Measurements from ENCODE around the gene ATF3.

ATF3 gene, protein sequence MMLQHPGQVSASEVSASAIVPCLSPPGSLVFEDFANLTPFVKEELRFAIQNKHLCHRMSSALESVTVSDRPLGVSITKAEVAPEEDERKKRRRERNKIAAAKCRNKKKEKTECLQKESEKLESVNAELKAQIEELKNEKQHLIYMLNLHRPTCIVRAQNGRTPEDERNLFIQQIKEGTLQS

GRCh38 chr1:212608392-212608958 lies at the start of gene ATF3:
TSS of gene ATF3 (plus strand) at chr1:212608761. CDS start at chr1:212615022, 6,261 bp downstream.
- POLR2A ChIA-PET = interaction anchor here (0.5 to 2.3 kb wide), 63 partner anchors 9 to 1717 kb away, joined by 3 to 34 read pairs (median 4); partner anchors contain the start of genes DTL, FLVCR1, INTS7 and NSL1
- no peak for TF ChIP-seq CTCF (IDR thresholded peaks at IDR 0.05; ENCODE audit: control extremely low read depth, extremely low read depth, low read depth, missing control alignments)
- DNase-seq (ENCODE audit: extremely low spot score) = peak; percentile 95
- CTCF ChIA-PET = interaction anchor here (0.6 to 2.8 kb wide), 8 partner anchors 9 to 153 kb away, joined by 3 to 10 read pairs (median 4); no protein-coding TSS in a partner anchor

DNA sequence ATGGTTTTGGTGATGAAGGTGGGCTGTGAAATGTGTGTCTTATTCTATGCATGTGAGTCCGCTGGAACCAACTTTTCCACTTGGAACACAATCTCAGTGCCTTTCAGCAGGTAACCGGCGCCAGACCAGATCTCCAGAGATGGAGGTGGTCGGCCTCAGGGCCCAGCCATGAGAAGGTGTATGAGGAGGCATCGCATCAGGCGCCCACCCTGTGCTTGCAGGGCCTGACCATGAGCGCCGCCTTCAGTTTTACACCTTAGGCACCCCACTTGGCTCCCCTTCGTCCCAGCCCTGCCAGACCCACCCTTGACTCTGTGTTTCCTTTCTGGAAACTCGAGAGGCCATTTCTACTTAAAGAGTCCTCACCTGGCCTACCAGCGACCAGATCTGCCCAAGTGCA lies 48.6 kb upstream of the ATF3 start:
- ChIA-PET CTCF (interaction anchor here (0.8 to 3.1 kb wide), 3 partner anchors 10 to 83 kb away, joined by 3 to 12 read pairs (median 4); no protein-coding TSS in a partner anchor), POLR2A (no interaction called here)
- TF ChIP-seq CTCF (IDR thresholded peaks at IDR 0.05; ENCODE audit: control extremely low read depth, extremely low read depth, low read depth, missing control alignments) = no peak
- no peak for DNase-seq (ENCODE audit: extremely low spot score)

DNA sequence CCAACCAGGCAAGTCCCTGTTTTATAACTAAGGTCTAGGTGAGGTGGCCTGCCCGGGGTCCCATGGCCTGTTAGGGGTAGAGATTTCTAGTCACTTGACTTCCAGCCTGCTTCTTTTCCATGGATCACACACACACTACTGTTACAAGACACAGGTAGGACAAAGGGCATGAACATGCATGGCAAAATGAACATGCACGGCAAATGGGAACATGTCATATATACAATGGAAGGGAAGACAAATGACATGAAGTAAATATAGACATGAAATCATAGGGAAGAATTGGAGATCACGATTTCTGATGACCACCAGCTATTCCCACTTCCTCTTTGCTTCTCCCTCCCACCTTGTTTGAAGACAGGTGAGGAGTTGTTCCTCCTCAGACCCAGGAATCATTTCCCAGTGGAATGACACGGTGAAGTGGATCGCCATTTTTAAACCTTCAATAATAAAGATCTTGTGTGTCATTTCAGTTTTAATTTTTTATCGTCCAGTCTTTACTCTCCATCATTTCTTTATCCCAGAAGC lies 47.6 kb upstream of the ATF3 start:
- CTCF ChIA-PET = interaction anchor here (0.8 to 1.5 kb wide), 2 partner anchors 11 to 84 kb away, joined by 3 to 4 read pairs; no protein-coding TSS in a partner anchor
- POLR2A ChIA-PET = no interaction called here
- no peak for TF ChIP-seq CTCF (IDR thresholded peaks at IDR 0.05; ENCODE audit: control extremely low read depth, extremely low read depth, low read depth, missing control alignments)
- DNase-seq (ENCODE audit: extremely low spot score) = no peak

DNA sequence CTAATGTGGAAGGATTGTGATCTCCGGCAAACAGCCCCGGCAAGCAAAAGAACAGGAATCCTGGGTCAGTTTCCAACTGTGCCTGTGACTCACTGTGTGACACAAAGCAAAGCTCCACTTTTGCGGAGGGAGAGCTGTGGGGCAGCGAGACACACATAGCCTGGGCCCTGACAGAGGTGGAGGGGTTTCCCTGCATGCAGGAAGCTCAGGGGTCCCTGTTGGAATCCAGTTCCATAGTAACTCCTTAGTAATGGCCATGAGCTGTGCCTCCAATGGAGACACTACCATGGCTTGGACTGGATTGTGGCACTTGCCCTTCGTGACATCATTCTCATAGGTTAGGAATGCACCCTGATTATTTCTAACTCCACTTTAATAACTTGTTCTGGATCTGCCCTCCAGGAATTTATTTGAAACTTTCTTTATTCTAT lies 47.0 kb upstream of the ATF3 start:
- CTCF ChIA-PET = interaction anchor here (1.5 kb wide), 1 partner anchor 85 kb away, joined by 4 read pairs; no protein-coding TSS in a partner anchor
- no peak for DNase-seq (ENCODE audit: extremely low spot score)
- POLR2A ChIA-PET = no interaction called here
- no peak for TF ChIP-seq CTCF (IDR thresholded peaks at IDR 0.05; ENCODE audit: control extremely low read depth, extremely low read depth, low read depth, missing control alignments)

DNA sequence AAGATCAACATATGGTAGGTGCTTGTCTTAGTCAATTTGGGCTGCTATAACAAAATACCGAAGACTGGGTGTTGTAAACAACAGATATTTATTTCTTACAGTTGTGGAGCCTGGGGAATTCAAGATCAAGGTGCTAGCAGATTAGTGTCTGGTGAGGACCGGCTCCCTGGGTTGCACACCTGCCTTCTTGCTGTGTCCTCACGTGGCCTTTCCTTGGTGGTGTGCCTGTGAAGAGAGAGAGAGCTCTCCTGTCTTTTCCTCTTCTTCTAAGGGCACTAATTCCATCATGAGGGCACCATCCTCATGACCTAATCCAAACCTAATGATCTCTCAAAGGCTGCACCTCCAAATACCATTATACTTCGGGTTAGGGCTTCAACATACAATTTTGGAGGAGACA lies 45.8 kb upstream of the ATF3 start:
- ChIA-PET CTCF (no interaction called here), POLR2A (no interaction called here)
- no peak for DNase-seq (ENCODE audit: extremely low spot score)
- TF ChIP-seq CTCF (IDR thresholded peaks at IDR 0.05; ENCODE audit: control extremely low read depth, extremely low read depth, low read depth, missing control alignments) = no peak

DNA sequence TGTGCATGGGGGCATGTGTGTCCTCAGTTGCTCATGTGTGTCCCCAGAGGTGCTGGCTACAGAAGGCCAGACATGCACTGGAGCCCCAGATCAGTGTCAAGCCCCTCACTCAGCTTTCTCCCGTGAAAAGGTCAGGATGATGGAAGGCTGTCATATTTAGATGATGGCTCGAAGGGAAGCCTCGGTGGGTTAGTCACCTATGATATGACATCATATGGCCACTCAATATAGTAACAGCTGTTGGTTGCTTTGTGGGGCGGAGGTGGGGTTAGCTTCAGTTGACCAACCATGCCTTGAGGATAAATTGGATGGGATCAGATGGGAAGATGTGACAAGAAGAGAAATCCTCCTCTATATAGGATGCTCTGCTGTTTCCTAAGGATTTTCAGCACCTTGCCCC lies 43.5 kb upstream of the ATF3 start:
- no peak for DNase-seq (ENCODE audit: extremely low spot score)
- POLR2A ChIA-PET = no interaction called here
- TF ChIP-seq CTCF (IDR thresholded peaks at IDR 0.05; ENCODE audit: control extremely low read depth, extremely low read depth, low read depth, missing control alignments) = no peak
- CTCF ChIA-PET = no interaction called here

All from GM10248 (cell line).